Midbrain (tissue), 1 donor: Measurements from ENCODE around the gene CPNE6.
A peak's percentile ranks its signal among the peaks of the same experiment; 100 is the strongest.

Experiments
- DNase-seq: peaks from one replicate; lab custom pipeline; 2025; lab: John Stamatoyannopoulos, UW

Gene CPNE6

GRCh38 chr14:24086193-24086955 lies 15.0 kb downstream of the CPNE6 start:
- no peak for DNase-seq

GRCh38 chr14:24087004-24087403 lies 15.6 kb downstream of the CPNE6 start:
- no peak for DNase-seq

DNA sequence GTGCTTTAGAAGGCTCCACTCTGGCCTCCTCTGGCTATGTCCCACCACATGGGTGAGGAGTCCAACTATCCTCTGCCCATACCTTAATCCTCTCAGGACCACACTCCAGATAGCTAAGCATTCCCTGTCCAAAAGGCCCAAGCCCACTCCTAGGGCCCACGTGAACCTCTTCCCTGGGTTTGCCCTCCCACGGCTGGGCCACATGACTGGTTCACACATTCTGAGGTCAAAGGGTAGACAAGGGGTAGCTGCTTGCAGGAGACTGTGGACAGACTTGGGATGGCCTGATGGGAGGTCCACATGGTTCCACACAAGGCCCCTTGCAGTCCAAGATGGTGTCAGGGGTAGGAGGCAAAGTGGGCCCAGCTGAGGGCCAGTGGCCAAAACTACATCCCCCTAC lies 16.7 kb downstream of the CPNE6 start:
- no peak for DNase-seq

- DNase-seq: no peak
Measured at GRCh38 chr14:24089890-24090289, 18.5 kb downstream of the CPNE6 start.

DNA sequence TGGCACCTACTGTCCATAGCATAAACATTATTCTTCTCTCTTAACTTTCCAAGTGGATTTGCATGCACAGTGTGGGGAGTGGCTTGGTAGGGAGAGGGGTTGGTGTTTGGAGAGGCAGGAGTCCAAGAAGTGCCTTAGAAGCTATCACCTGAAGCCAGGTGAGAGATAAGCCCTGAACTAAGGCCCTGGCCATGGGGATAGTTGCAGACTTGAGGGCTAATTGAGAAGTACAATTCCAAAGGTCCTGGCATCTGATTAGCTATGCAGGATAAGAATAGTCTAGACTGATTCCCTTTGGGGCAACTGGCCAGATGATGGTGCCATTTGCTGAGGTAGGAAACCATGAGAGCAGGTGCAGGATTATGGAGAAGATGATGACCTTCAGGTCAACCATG lies 20.7 kb downstream of the CPNE6 start:
- DNase-seq: no peak

DNA sequence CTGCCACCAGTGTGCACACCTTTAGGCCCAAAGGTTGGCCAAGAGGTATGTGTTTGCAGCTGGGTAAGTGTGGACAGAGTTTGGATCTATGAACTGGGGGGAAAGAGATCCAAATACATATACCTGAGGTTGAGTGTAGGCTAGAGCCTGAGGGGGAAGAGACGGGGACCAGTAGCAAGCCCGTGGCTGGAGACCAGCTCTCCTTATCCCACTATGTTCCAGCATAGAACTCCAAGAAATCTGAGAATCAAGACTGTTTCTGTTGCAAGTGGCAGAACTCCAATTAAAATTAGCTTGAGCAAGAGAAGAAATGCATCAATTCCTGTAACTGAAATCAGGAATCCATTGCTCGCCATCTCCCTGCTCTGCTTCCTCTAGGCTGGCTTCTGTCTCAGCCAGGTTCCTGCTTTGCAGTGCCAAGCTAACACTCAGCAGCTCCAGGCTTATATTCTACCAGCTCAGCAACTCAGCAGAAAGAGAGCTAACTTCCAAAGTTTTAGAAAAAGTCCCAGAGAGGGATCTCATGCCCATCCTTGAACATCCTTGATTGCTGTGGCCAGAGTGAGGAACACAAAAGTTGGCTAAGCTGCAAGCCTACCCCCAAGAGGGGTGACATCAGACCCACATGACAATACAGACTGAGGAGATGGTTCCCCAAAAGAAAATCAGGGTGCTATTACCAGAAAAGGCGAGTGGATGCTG lies 21.3 kb downstream of the CPNE6 start:
- no peak for DNase-seq

- DNase-seq: no peak
Measured at GRCh38 chr14:24093207-24093900, 22.0 kb downstream of the CPNE6 start.

DNA sequence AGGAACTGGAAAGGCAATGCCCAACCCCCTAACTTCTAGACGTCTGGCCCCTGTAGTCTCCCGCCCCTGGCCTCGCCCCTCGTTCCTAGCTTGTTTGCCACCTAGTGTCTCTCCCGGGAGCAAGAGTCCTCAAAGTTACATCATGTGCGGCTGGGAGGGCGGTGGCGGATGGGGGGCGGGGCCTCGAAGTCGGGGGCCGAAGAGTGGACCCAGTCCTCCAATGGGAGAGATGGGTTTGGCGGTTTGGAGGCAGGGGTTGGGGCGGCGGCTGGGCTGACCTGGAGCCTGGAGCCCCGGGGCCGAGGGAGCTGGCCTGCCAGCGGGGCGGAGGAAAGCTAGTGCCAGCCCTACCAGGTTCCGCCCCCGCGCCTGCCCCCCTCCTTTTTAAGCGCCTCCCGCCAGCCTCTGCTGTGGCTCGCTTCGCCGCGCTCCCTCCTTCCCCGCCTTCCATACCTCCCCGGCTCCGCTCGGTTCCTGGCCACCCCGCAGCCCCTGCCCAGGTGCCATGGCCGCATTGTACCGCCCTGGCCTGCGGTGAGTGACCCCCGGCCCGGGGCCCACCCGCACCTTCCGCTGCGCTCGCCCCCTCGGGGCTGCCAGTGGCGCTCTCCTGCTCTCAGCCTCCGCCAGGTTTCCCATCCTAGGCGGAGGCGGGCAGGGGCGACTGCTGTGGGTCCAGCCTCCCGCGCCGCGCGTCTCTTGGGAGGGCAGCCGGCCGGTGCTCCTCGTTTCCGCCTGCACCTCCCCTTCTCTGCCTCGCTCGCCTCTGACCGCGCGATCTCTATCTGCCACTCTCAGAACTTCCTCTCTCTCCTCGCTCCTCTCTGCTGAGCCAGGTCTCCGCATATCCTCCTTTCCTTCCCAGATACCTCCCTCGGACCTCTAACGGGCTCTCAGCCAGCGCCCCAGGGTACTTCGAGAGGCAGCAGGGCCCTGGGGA lies 22.8 kb downstream of the CPNE6 start, which contains the start of gene PCK2:
Gene PCK2, plus strand, starts transcription at position 411 of the 940 bp plus-strand sequence. Its CDS starts 95 bp downstream, at position 506.
- peak; percentile 66 for DNase-seq

DNA sequence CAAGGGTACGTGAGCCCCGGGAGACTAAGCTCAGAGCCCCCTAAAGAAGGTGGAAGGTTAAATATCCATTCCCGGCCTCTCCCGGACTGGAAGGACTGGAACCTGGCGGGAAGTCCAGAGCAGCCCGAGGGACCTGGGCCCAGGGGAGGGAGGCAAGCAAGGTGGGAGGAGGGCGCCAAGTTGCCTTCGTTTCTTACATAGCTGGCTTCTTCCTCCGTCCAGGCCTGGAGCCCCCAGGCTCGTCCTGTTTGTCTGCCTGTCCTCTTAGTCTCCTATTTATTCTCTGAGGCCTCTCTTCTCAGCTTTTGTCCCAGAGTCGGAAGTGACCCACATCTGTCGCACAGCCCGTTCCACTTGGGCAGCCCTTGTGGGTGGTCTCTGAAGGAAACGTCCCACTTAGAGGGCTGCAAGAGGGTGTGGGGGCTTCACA lies 23.5 kb downstream of the CPNE6 start:
- DNase-seq: no peak

DNA sequence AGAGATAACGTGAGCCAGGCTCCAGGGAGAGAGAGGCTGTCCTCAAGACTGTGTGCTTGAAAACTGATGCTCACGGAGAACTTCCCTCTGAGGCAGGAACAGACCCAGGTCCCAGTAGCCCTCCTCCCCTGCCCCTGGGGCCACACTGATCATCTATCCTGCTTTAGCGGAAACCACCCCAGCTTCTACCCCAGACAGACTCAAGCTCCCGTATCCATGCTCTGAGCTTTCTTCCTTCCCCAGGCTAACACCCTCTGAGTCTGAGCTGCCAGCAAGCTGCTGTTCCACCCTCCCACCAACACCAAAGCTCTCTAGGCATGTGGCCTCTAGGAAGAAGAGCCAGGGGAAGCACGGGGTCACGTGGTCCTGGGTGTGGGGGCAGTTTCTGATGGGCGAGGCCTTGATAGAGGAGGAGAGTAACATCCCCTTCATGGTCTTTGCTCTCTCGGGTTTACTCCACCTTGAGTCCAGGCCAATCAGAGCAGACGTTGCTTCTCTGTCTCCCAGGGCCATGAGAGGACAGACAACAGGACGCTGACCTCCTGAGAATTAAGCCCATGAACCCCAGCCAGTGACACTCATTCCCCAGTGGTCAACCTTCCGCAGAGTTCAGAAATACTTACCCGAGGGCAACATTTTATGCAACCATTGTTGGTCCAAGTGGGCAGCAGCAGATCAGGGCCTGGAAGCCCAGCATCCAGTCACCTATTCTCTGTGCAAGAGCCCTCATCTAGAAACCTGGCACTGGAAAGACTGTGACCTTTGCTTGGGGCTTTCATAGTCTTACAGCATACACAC lies 24.1 kb downstream of the CPNE6 start:
- DNase-seq: no peak

DNA sequence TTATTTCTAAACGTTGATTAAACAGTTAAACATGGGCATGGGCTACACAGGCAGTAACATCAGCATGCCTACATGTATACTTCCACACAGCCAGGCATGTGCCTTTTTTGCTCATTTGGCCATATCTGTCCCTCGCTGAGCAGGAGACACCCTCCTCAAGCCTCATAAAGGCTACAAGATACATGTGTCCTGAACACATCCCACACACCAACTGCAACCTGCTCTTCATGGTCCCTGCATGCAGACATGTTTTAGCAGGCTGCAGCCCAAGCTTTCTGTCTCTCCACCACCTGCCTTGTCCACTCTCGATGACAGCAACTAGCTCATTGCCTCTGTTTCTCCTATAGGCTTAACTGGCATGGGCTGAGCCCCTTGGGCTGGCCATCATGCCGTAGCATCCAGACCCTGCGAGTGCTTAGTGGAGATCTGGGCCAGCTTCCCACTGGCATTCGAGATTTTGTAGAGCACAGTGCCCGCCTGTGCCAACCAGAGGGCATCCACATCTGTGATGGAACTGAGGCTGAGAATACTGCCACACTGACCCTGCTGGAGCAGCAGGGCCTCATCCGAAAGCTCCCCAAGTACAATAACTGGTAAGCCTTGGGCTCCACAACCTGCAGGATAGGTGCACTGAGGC lies 25.3 kb downstream of the CPNE6 start:
- DNase-seq: no peak

DNA sequence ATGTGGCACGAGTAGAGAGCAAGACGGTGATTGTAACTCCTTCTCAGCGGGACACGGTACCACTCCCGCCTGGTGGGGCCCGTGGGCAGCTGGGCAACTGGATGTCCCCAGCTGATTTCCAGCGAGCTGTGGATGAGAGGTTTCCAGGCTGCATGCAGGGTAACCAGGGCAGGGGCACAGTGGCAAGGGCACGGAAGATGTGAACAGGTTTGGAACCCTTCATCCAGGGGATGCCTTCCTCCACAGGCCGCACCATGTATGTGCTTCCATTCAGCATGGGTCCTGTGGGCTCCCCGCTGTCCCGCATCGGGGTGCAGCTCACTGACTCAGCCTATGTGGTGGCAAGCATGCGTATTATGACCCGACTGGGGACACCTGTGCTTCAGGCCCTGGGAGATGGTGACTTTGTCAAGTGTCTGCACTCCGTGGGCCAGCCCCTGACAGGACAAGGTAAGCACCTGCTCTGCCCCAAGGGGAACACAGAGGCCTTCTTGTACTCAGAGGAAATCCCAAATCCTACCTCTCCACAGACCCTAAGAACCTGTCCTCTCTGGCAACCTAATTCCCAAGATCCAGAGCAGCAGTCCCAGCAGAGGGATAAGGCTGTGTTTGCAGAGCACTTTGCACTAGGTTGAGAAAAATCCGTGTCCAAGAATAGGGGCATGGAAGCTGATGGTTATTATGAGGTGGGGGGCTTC lies 27.0 kb downstream of the CPNE6 start:
- DNase-seq: no peak

GRCh38 chr14:24098927-24099813 lies 27.8 kb downstream of the CPNE6 start:
- DNase-seq: no peak

DNA sequence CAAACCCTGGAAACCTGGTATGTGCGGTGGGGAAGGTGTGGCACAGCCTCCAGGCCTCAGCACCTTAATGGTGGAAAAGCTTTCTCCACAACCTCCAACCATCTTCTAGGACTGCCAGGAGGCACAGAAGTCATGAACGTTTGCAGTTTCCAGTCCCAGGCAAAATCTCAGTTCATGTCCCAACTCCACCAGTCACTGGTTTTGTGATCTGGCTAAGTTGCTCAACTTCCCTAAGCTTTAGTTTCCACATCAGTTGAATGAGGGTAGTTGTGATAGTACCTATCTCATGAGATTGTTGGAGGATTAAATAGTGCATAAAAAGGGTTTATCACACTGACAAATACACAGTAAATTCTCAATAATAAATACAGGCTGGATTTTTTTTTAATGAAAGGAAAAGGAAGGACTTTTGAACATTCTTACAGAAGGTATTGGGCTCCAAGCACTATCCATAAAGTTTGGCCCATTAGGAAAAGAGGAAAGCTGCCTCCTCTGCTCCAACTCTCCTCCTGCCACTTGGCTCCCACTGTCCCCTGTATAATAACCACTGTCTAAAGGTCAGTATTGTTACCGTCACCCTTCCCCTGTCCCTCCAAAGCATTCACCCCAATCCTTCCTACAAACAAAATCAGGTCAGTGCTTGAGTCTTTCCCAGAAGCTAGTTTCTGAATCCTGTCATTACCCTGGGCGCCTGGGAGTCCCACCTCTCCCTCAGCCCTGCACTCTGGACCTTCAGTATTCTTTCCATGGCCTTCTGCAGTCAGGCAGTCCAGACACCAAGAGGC lies 29.0 kb downstream of the CPNE6 start:
- no peak for DNase-seq

DNA sequence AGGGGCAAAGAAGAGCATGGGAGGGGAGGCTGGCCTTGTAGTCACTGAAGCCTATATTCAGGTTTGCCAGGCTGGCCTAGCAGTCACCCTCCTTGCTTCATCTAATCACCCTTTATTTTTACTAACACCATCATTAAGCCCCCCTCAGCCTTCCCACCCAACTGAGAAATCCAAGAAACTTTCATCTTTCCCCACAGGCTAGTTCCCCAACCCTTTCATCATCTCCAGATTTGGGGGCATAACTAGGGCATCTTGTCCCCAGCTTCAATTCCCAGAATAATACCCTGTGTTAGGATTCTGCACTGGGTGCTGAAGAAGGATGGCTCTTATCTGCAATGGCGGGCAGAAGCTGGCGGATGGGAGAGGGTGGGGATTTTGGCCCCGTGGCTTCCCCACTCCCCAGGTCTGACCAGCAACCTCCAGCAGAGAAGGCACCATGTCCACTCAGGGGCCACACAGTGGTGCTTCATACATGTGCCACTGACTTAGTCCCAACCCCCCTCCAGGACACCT lies 29.7 kb downstream of the CPNE6 start:
- no peak for DNase-seq

DNA sequence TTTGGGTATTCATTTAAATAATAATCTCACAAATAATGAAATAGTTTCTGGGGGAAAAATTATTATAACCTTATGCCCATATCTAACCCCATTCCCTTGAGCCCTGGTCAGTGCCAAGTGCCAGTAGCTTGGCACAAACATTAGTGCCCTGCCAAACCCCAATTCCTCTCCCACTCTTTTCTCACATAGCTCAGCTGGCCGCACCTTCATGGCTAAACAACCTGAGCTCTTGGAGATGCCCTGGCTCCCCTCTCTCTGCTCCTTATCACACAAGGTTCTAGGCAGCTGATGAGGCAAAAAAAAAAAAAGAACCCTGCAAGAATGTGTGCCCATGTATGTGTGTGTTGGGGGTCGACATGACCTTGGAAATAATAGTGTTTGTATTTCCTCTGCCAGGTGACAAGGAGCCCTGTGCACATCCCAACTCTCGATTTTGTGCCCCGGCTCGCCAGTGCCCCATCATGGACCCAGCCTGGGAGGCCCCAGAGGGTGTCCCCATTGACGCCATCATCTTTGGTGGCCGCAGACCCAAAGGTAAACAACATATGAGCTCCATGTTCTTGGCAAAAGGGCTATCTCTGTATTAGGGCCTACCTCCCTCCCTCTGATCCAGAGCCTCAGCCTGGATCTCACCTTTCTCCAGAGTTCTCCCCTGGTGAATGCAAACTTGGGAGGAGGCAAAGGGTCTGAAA lies 31.1 kb downstream of the CPNE6 start:
- no peak for DNase-seq

DNA sequence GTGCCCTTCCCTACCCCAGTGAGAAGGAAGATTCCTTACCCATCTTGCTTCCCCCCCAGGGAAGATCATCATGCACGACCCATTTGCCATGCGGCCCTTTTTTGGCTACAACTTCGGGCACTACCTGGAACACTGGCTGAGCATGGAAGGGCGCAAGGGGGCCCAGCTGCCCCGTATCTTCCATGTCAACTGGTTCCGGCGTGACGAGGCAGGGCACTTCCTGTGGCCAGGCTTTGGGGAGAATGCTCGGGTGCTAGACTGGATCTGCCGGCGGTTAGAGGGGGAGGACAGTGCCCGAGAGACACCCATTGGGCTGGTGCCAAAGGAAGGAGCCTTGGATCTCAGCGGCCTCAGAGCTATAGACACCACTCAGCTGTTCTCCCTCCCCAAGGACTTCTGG lies 32.1 kb downstream of the CPNE6 start:
- no peak for DNase-seq
